ENCODE data around the gene IL1RAPL2. TPM values are rescaled to one million over a fixed set of nuclear protein-coding genes. Genes with fewer than 3 reads are reported as not detected.

The IL1RAPL2 gene
- total RNA-seq, 6 experiments from 2014 or later = 0.13 to 0.70 (median 0.29) TPM; not detected in 1

DNA sequence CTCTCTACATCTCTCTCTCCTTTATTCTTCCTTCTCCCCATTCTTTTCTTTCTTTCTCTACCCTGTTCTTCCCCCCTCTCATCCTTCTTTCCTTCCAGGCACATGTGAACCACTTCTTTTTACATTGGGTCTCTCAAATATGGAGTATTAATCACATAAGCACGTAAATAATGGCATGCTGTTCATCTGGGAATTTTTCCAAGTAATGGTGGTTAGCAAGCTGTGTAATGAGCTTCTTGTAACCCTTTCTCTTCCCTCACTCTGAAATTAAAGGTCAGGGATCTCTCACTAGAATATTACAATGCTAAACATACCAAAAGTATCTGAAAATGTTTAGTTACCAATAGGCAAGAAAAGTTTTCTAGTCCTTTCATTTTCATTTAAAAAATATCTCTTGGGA, 894.4 kb downstream of the IL1RAPL2 start:
- TF ChIP-seq, protein P1, sequence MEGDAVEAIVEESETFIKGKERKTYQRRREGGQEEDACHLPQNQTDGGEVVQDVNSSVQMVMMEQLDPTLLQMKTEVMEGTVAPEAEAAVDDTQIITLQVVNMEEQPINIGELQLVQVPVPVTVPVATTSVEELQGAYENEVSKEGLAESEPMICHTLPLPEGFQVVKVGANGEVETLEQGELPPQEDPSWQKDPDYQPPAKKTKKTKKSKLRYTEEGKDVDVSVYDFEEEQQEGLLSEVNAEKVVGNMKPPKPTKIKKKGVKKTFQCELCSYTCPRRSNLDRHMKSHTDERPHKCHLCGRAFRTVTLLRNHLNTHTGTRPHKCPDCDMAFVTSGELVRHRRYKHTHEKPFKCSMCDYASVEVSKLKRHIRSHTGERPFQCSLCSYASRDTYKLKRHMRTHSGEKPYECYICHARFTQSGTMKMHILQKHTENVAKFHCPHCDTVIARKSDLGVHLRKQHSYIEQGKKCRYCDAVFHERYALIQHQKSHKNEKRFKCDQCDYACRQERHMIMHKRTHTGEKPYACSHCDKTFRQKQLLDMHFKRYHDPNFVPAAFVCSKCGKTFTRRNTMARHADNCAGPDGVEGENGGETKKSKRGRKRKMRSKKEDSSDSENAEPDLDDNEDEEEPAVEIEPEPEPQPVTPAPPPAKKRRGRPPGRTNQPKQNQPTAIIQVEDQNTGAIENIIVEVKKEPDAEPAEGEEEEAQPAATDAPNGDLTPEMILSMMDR (IDR thresholded peaks at IDR 0.05) = no peak
- TF ChIP-seq POLR2A (IDR thresholded peaks at IDR 0.05) = no peak
- Histone ChIP-seq H3K4me1 (no peaks in the 10 kb centered on the region), H3K36me3 (no peaks in the 10 kb centered on the region), H3K27me3 (no peaks in the 10 kb centered on the region), H3K4me3 (no peak overlapping the region), H3K9me3 (no peaks in the 10 kb centered on the region), H3K27ac (no peak overlapping the region)
- ATAC-seq (no peak), DNase-seq (no peak)
- WGBS (ENCODE audit: insufficient coverage, low coverage, low lambda C conversion rate, missing lambda C conversion rate) = 14% methylated on average over 1 of the region's 1 CpG
- intact Hi-C loops (cut with DNase I) = no loop called here

- WGBS (ENCODE audit: insufficient coverage, low coverage, low lambda C conversion rate, missing lambda C conversion rate) = 61% methylated on average over 1 of the region's 1 CpG
- no peaks in the 10 kb centered on the region for H3K36me3 ChIP-seq
- H3K27me3 ChIP-seq = no peaks in the 10 kb centered on the region
- no peak overlapping the region for H3K27ac ChIP-seq
- DNase-seq = no peak
- intact Hi-C loops (cut with DNase I) = no loop called here
- ATAC-seq = no peak
- no peaks in the 10 kb centered on the region for H3K9me3 ChIP-seq
- no peaks in the 10 kb centered on the region for H3K4me1 ChIP-seq
- no peak overlapping the region for H3K4me3 ChIP-seq
- TF ChIP-seq, protein P1 (IDR thresholded peaks at IDR 0.05) = no peak
These were observed 895.0 kb downstream of the IL1RAPL2 start for GRCh38 chrX:105461016-105461415.

DNA sequence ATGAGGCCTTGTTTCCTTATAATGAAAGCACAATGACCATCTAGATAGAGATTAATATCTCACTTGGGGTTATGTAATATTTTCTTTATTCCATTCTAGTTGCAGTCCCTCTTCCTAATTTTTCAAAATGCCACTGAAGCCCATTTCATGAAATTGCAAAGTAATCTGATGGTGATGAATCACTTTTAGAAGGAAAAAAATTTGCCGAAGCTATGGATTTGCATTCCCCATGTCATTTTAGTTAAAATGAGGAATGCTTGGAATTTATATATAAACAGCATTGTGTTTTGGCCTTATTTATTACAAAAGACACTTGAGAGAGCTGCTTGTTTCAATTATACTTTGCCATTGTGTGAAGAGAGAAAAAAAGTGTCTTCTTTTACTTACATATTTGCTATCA, 896.2 kb downstream of the IL1RAPL2 start:
- H3K9me3 ChIP-seq = no peaks in the 10 kb centered on the region
- no peak for TF ChIP-seq POLR2A (IDR thresholded peaks at IDR 0.05)
- TF ChIP-seq, protein P1 (IDR thresholded peaks at IDR 0.05) = no peak
- intact Hi-C loops (cut with DNase I) = no loop called here
- no peaks in the 10 kb centered on the region for H3K36me3 ChIP-seq
- no peak overlapping the region for H3K27ac ChIP-seq
- no peaks in the 10 kb centered on the region for H3K27me3 ChIP-seq
- ATAC-seq (no peak), DNase-seq (no peak)
- H3K4me1 ChIP-seq = no peaks in the 10 kb centered on the region
- no peak overlapping the region for H3K4me3 ChIP-seq
- 72% methylated on average over 1 of the region's 1 CpG for WGBS (ENCODE audit: insufficient coverage, low coverage, low lambda C conversion rate, missing lambda C conversion rate)

DNA sequence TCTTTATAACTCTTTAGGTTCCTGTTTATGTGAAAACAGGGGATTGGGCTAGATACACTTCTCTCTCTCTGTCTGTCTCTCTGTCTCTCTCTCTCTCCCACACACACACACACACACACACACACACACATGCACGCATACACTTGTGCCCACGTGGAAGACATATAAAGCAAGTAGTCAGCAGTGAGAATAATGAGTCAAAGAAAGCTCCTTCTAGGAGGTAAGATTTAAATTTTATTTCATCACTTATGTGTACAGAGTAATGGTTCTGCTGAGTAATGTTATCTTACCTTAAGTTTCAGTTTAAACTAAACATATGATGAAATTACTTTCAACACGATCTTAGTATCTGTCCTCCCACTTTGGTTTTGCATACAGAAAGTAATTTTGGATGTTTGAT, 897.5 kb downstream of the IL1RAPL2 start:
- no peak overlapping the region for H3K27ac ChIP-seq
- ATAC-seq (no peak), DNase-seq (no peak)
- H3K4me3 ChIP-seq = no peak overlapping the region
- H3K9me3 ChIP-seq = no peaks in the 10 kb centered on the region
- no peaks in the 10 kb centered on the region for H3K36me3 ChIP-seq
- no peak for TF ChIP-seq POLR2A (IDR thresholded peaks at IDR 0.05)
- TF ChIP-seq, protein P1 (IDR thresholded peaks at IDR 0.05) = no peak
- WGBS (ENCODE audit: insufficient coverage, low coverage, low lambda C conversion rate, missing lambda C conversion rate) = 33% methylated on average over 3 of the region's 3 CpGs
- H3K27me3 ChIP-seq = no peaks in the 10 kb centered on the region
- H3K4me1 ChIP-seq = no peaks in the 10 kb centered on the region
- intact Hi-C loops (cut with DNase I) = no loop called here

GRCh38 chrX:105464618-105465017, 898.6 kb downstream of the IL1RAPL2 start:
- 60% methylated on average over 2 of the region's 2 CpGs for WGBS (ENCODE audit: insufficient coverage, low coverage, low lambda C conversion rate, missing lambda C conversion rate)
- H3K27me3 ChIP-seq = no peaks in the 10 kb centered on the region
- no peaks in the 10 kb centered on the region for H3K4me1 ChIP-seq
- H3K27ac ChIP-seq = no peak overlapping the region
- ATAC-seq = no peak
- intact Hi-C loops (cut with DNase I) = no loop called here
- no peaks in the 10 kb centered on the region for H3K9me3 ChIP-seq
- H3K4me3 ChIP-seq = no peak overlapping the region
- H3K36me3 ChIP-seq = no peaks in the 10 kb centered on the region
- TF ChIP-seq POLR2A (IDR thresholded peaks at IDR 0.05) = no peak
- TF ChIP-seq, protein P1 (IDR thresholded peaks at IDR 0.05) = no peak
- DNase-seq = no peak

All from right lobe of liver (tissue), 6 donors.